HepG2 (cell line): ENCODE data around the gene RNPEPL1. TPM values are rescaled to one million over a fixed set of nuclear protein-coding genes. Genes with fewer than 3 reads are reported as not detected.

ENCODE experiments used
- CERS6 ChIP-seq: sonication (generic); formaldehyde crosslinking; IDR thresholded peaks from 2 replicates; pipeline ENCODE4 v1.5.0; 2020; ENCODE audit warnings: missing genetic modification reagents
- GMEB1 ChIP-seq: sonication (generic); formaldehyde crosslinking; IDR thresholded peaks from 2 replicates; pipeline ENCODE4 v1.5.1; 2020; ENCODE audit warnings: missing genetic modification reagents, mild to moderate bottlenecking, borderline replicate concordance
- HMGXB3 ChIP-seq: sonication (generic); formaldehyde crosslinking; IDR thresholded peaks from 2 replicates; pipeline ENCODE4 v1.4.0; 2020; ENCODE audit warnings: missing genetic modification reagents, borderline replicate concordance
- JDP2 ChIP-seq: sonication (generic); formaldehyde crosslinking; IDR thresholded peaks from 2 replicates; pipeline ENCODE4 v1.8.1; 2022; ENCODE audit warnings: missing genetic modification reagents, borderline replicate concordance
- KLF15 ChIP-seq: sonication (generic); formaldehyde crosslinking; IDR thresholded peaks from 2 replicates; pipeline ENCODE4 v1.8.1; 2023; ENCODE audit warnings: borderline replicate concordance, mild to moderate bottlenecking, inconsistent platforms, missing genetic modification reagents, mixed read lengths
- KMT2A ChIP-seq: sonication (generic); formaldehyde crosslinking; IDR thresholded peaks from 2 replicates; pipeline ENCODE4 v1.4.0; 2020; ENCODE audit warnings: missing genetic modification reagents
- MTA3 ChIP-seq: sonication (generic); formaldehyde crosslinking; IDR thresholded peaks from 2 replicates; pipeline ENCODE4 v1.4.0; 2020; ENCODE audit warnings: missing genetic modification reagents
- NFIB ChIP-seq: sonication (generic); formaldehyde crosslinking; IDR thresholded peaks from 2 replicates; pipeline ENCODE4 v1.9.0; 2021; ENCODE audit warnings: missing genetic modification reagents, mild to moderate bottlenecking, borderline replicate concordance
- POLR2AphosphoS2 ChIP-seq: IDR thresholded peaks from 2 replicates; pipeline ENCODE4 v1.6.1; 2011; ENCODE audit warnings: low read depth, low read length, improper control_type of control experiment
- RFX5 ChIP-seq: IDR thresholded peaks from 2 replicates; pipeline ENCODE4 v1.6.1; 2011; ENCODE audit warnings: low read depth, low read length, improper control_type of control experiment
- SP5 ChIP-seq: IDR thresholded peaks from 2 replicates; pipeline ENCODE4 v1.6.1; 2016; ENCODE audit warnings: low read depth, borderline replicate concordance
- TGIF2 ChIP-seq: IDR thresholded peaks from 2 replicates; pipeline ENCODE4 v1.6.1; 2016; ENCODE audit warnings: control low read depth, missing compliant biosample characterization
- TP53 ChIP-seq: sonication (generic); formaldehyde crosslinking; conservative IDR thresholded peaks from 2 replicates; pipeline ENCODE4 v1.4.0; 2020; ENCODE audit warnings: missing genetic modification reagents
- ZFP37 ChIP-seq: sonication (generic); formaldehyde crosslinking; IDR thresholded peaks from 2 replicates; pipeline ENCODE4 v1.4.0; 2020; ENCODE audit warnings: missing genetic modification reagents, borderline replicate concordance
- ZFP91 ChIP-seq: sonication (generic); formaldehyde crosslinking; IDR thresholded peaks from 2 replicates; pipeline ENCODE4 v1.9.0; 2022; ENCODE audit warnings: missing genetic modification reagents, mild to moderate bottlenecking, borderline replicate concordance
- ZNF382 ChIP-seq: sonication (generic); formaldehyde crosslinking; IDR thresholded peaks from 2 replicates; pipeline ENCODE4 v1.5.0; 2020; ENCODE audit warnings: missing genetic modification reagents, mild to moderate bottlenecking, borderline replicate concordance
- ZNF616 ChIP-seq: sonication (generic); formaldehyde crosslinking; IDR thresholded peaks from 2 replicates; pipeline ENCODE4 v1.5.0; 2020; ENCODE audit warnings: low read depth, mild to moderate bottlenecking, missing genetic modification reagents
- ZNF678 ChIP-seq: sonication (generic); formaldehyde crosslinking; IDR thresholded peaks from 2 replicates; pipeline ENCODE4 v1.4.0; 2020; ENCODE audit warnings: mild to moderate bottlenecking, missing genetic modification reagents
- ZNF816 ChIP-seq: sonication (generic); formaldehyde crosslinking; IDR thresholded peaks from 2 replicates; pipeline ENCODE4 v1.8.0; 2022; ENCODE audit warnings: missing genetic modification reagents, mild to moderate bottlenecking, borderline replicate concordance
- ZNF841 ChIP-seq: sonication (generic); formaldehyde crosslinking; IDR thresholded peaks from 2 replicates; pipeline ENCODE4 v1.8.1; 2023; ENCODE audit warnings: missing genetic modification reagents, borderline replicate concordance
- ZSCAN20 ChIP-seq: sonication (generic); formaldehyde crosslinking; IDR thresholded peaks from 2 replicates; pipeline ENCODE4 v1.4.0; 2020; ENCODE audit warnings: missing genetic modification reagents, mild to moderate bottlenecking, borderline replicate concordance
- polyA plus RNA-seq, 8 experiments: library from polyadenylated mRNA; depleted of rRNA in 3 of 8; stranded (reverse) in 7 of 8; unstranded in 1 of 8; fragments of >200 nt; fragmentation: Illumina TruSeq in 4 of 8; extraction: Trizol in 4 of 8; gene quantifications; 2 replicates each; pipeline versions ENCODE4 v1.2.1 to v1.2.3, GENCODE V29; 2011 to 2016; ENCODE audit warnings: low read depth in 4 of 8, missing spikeins in 1 of 8, mixed read lengths in 1 of 8; ENCODE audit not compliant: insufficient read depth in 1 of 8
- total RNA-seq, 5 experiments: library from RNA; depleted of rRNA; stranded (reverse); fragments of >200 nt; fragmentation: Illumina TruSeq; extraction: Trizol; gene quantifications; 2 replicates each; pipeline ENCODE4 v1.2.3, GENCODE V29; 2016; ENCODE audit warnings: low read depth in 1 of 5

Gene RNPEPL1
- total and polyA plus RNA-seq, 2 of the 13 experiments (the other 11 are each of a cell fraction or from before 2014, with no cell fraction given) = 13.0 to 18.0 TPM

GRCh38 chr2:240567872-240568677, at the start of gene RNPEPL1 (continued):
- TF ChIP-seq HMGXB3 (CRISPR knock-in tag) (no peak; the same call in 1 of the 2 replicates), MTA3 (CRISPR knock-in tag) (no peak), RFX5 (no peak), SP5 (CRISPR knock-in tag) (no peak), ZNF616 (CRISPR knock-in tag) (no peak), ZNF816 (no peak), ZFP37 (CRISPR knock-in tag) (no peak), ZNF382 (CRISPR knock-in tag) (no peak), ZNF841 (no peak), JDP2 (no peak), ZSCAN20 (CRISPR knock-in tag) (no peak), KMT2A (CRISPR knock-in tag) (no peak), TP53 (no peak), ZNF678 (no peak), TGIF2 (CRISPR knock-in tag) (no peak; the same call in 1 of the 2 replicates), KLF15 (CRISPR knock-in tag) (no peak), POLR2AphosphoS2 (no peak), NFIB (no peak), ZFP91 (CRISPR knock-in tag) (0 out of 2 replicates have a peak, but pooled peaks have one; percentile 22), CERS6 (no peak), GMEB1 (peak; percentile 35; the same call in 1 of the 2 replicates)
